ENCODE data around the gene AP2S1.

GRCh38 chr19:46847528-46847927 lies 3.1 kb downstream of the AP2S1 start:
- TF ChIP-seq EZH2 (IDR thresholded peaks at IDR 0.05; ENCODE audit: low read depth, low read length, severe bottlenecking) (no peak), EP300 (IDR thresholded peaks at IDR 0.05; ENCODE audit: borderline replicate concordance in 1 of 2, low read depth in 2 of 2, low read length in 2 of 2) (no peak), MAX (IDR thresholded peaks at IDR 0.05) (no peak), ZNF274 (IDR thresholded peaks at IDR 0.05; ENCODE audit: borderline replicate concordance, extremely low read depth, low read length) (no peak)

Measured in H1 (cell line).